Mesendoderm (in vitro differentiated cells): ENCODE data around the gene IFT52.
A peak's percentile ranks its signal among the peaks of the same experiment; 100 is the strongest.

Source experiments
- DNase-seq: peaks from one replicate; pipeline ENCODE4 v3.0.0; 2013
- H2AK5ac ChIP-seq: 2 replicates; pipeline ENCODE4 v1.6.1; 2013; ENCODE audit warnings: low read length, inconsistent platforms
- H2BK120ac ChIP-seq: 2 replicates; pipeline ENCODE4 v1.6.1; 2013; ENCODE audit warnings: low read depth, mild to moderate bottlenecking, low read length, moderate library complexity, mixed read lengths
- H2BK15ac ChIP-seq: replicated peaks from 2 replicates; pipeline ENCODE4 v1.6.1; 2013; ENCODE audit warnings: low read depth, mild to moderate bottlenecking, moderate library complexity
- H2BK5ac ChIP-seq: 2 replicates; pipeline ENCODE4 v1.6.1; 2013; ENCODE audit warnings: low read length, inconsistent platforms
- H3K18ac ChIP-seq: 2 replicates; pipeline ENCODE4 v1.6.1; 2013; ENCODE audit warnings: mild to moderate bottlenecking, low read length, mixed read lengths
- H3K23ac ChIP-seq: one replicate; pipeline ENCODE4 v1.6.1; 2013; ENCODE audit warnings: low read length
- H3K27ac ChIP-seq: 2 replicates; pipeline ENCODE4 v1.5.1; 2013; ENCODE audit warnings: low read depth, mild to moderate bottlenecking, inconsistent platforms, low read length, moderate library complexity
- H3K27me3 ChIP-seq: 2 replicates; pipeline ENCODE4 v1.6.1; 2013; ENCODE audit warnings: low read length, control low read depth, mild to moderate bottlenecking, inconsistent platforms; ENCODE audit not compliant: insufficient read depth, poor library complexity
- H3K36me3 ChIP-seq: 2 replicates; pipeline ENCODE4 v1.6.1; 2013; ENCODE audit warnings: low read length, inconsistent platforms; ENCODE audit not compliant: control insufficient read depth, insufficient read depth
- H3K4ac ChIP-seq: one replicate; pipeline ENCODE4 v1.6.1; 2013; ENCODE audit warnings: low read depth, mild to moderate bottlenecking, low read length, moderate library complexity
- H3K4me1 ChIP-seq: 2 replicates; pipeline ENCODE4 v1.6.1; 2013; ENCODE audit warnings: low read depth, low read length, inconsistent platforms; ENCODE audit not compliant: control insufficient read depth
- H3K4me2 ChIP-seq: 2 replicates; pipeline ENCODE4 v1.6.1; 2013; ENCODE audit warnings: low read length
- H3K4me3 ChIP-seq: 2 replicates; pipeline ENCODE4 v1.5.1; 2013; ENCODE audit warnings: mild to moderate bottlenecking, low read length
- H3K56ac ChIP-seq: one replicate; pipeline ENCODE4 v1.6.1; 2013; ENCODE audit warnings: low read length
- H3K79me1 ChIP-seq: 2 replicates; pipeline ENCODE4 v1.6.1; 2013; ENCODE audit warnings: low read length, inconsistent platforms
- H3K79me2 ChIP-seq: 2 replicates; pipeline ENCODE4 v1.6.1; 2013; ENCODE audit warnings: mild to moderate bottlenecking, low read length; ENCODE audit not compliant: control insufficient read depth, insufficient read depth
- H3K9ac ChIP-seq: 2 replicates; pipeline ENCODE4 v1.6.1; 2013; ENCODE audit warnings: low read length, inconsistent platforms
- H4K5ac ChIP-seq: one replicate; pipeline ENCODE4 v1.6.1; 2013; ENCODE audit warnings: low read length
- H4K8ac ChIP-seq: one replicate; pipeline ENCODE4 v1.6.1; 2013; ENCODE audit warnings: low read depth, mild to moderate bottlenecking, control low read depth, low read length, moderate library complexity
- WGBS: extraction: QIAGEN DNeasy Blood & Tissue Kit; methylation state at CpG from one replicate; pipeline ENCODE4 v1.1.7; 2013; ENCODE audit warnings: low lambda C conversion rate, missing lambda C conversion rate; ENCODE audit not compliant: insufficient coverage; ENCODE audit errors: extremely low coverage; 5-methylcytosine and 5-hydroxymethylcytosine counted together

IFT52 gene

DNA sequence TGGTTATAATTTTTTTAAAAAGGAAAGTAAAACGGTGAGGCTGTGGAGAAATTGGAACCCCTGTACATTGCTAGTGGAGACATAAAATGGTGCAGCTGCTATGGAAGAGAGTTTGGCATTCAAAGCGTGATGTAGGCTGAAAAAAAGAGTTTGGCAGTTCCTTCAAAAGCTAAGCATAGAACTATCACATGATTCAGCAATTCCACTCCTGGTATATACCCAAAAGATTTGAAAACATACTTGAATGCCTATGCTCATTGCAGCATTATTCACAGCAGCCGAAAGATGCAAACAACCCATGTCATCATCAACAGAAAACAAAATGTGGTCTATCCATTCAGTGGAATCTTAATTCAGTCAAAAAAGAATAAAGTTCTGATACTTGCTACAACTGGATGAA is 36.4 kb upstream of the IFT52 start:
- H3K79me2 ChIP-seq = no peaks in the 10 kb centered on the region
- H2AK5ac ChIP-seq = no peak overlapping the region
- no peak overlapping the region for H3K9ac ChIP-seq
- no peak overlapping the region for H2BK15ac ChIP-seq
- no peak overlapping the region for H3K4me3 ChIP-seq
- no peak for DNase-seq
- no peak overlapping the region for H3K4ac ChIP-seq
- H4K5ac ChIP-seq = no peak overlapping the region
- no peak overlapping the region for H2BK120ac ChIP-seq
- H3K18ac ChIP-seq = no peak overlapping the region
- no CpG with 5 or more reads among the region's 3 CpGs for WGBS
- H3K4me1 ChIP-seq = no peaks in the 10 kb centered on the region
- no peak overlapping the region for H3K23ac ChIP-seq
- no peak overlapping the region for H3K4me2 ChIP-seq
- no peak overlapping the region for H3K27ac ChIP-seq
- no peaks in the 10 kb centered on the region for H3K27me3 ChIP-seq
- H3K79me1 ChIP-seq = no peaks in the 10 kb centered on the region
- no peak overlapping the region for H3K56ac ChIP-seq
- H3K36me3 ChIP-seq = no peaks in the 10 kb centered on the region
- no peak overlapping the region for H4K8ac ChIP-seq
- H2BK5ac ChIP-seq = no peak overlapping the region

DNA sequence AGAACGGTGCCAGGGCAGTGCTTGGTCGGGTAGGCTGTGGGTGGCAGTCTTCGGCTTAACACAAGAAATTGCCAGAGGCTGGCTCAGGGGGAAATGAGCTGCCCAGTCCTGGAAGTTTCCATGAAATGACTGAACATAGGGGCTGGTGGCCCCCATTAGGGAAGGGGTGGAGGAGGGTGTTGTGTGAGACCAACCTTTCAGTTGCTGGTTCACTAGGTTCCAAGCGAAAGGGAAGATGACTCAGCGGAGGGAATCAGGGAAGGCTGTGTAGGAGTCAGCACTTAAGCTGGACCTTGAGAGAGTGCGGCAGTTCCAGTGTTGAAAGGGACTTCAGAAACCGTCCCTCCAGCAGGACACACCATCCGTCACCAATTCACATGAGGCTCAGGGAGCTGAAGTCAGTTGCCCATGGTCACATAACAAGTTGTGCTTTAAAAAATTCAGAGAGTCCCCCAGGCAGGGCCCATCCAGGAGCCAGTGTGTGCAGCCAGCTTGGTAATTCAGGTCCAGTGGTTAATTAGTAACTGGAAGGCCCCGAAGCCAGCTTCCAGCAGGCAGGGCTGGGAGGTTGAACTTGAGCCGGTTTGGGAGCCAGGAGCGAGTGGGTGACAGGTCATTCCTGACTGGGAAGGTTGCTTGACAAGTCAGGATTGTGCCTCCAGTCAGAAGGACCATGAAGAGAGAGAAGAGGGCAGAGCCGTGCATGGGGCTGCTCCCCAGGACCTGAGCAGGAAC is 32.2 kb upstream of the IFT52 start, which contains the start of gene SGK2:
Gene SGK2, plus strand, starts transcription at position 616 of the 735 bp plus-strand sequence. CDS start 7,469 bp downstream, outside the sequence.
- Histone ChIP-seq H2BK5ac (no peak within 1 kb of the TSS), H2AK5ac (no peak within 1 kb of the TSS), H3K4me2 (no peak within 1 kb of the TSS), H3K79me2 (no peaks in the 10 kb centered on the region), H2BK15ac (no peak within 1 kb of the TSS), H3K56ac (no peak within 1 kb of the TSS), H3K4me1 (no peaks in the 10 kb centered on the region), H3K18ac (no peak within 1 kb of the TSS), H3K4me3 (no peak within 1 kb of the TSS), H3K23ac (no peak within 1 kb of the TSS), H3K27me3 (no peaks in the 10 kb centered on the region), H3K9ac (no peak within 1 kb of the TSS), H3K36me3 (no peaks in the 10 kb centered on the region), H3K27ac (no peak within 1 kb of the TSS), H4K5ac (no peak within 1 kb of the TSS), H2BK120ac (no peak within 1 kb of the TSS), H3K4ac (peak within 1 kb of the TSS; percentile 89), H4K8ac (no peak within 1 kb of the TSS), H3K79me1 (no peaks in the 10 kb centered on the region)
- DNase-seq = peak; percentile 28
- no CpG with 5 or more reads among the region's 12 CpGs for WGBS

DNA sequence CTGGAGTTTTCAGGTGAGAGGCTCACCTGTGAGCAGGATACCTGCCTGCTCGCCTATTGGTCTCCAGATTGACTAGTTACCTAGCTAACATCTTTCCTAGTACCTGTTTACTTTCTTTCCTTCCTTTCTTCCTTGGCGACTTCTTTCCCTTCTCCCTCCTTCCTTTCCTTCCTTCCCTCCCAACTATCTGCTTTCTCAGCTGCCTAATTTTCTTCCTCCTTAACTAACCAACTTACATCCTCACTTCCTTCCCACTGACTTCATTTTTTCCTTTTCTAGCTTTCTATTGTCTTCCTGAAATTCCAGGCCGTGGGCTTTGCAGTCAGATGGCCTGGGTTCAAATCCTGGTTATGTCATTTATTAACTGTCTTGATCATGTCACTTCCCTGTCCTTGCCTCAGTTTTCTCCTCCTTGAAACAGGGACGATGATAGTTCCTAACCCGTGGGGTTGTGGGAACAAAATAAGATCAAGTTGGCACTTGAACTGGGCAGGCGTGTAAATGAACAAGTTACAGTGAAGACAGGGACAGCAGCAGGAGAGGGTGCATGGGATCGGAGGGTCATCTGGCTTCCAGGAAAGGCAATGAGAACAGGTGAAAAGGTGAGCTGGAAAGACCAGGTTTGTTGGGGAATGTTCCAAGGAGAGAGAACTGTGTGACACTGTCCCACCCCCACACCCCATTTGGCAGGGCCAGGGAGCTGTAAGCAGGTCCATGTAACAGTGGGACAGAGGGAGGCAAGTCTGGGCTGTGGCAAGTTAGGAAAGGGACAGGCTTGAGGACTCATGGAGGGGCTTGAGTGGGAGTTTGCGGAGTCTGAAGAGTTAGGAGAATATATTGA is 31.4 kb upstream of the IFT52 start:
- no peaks in the 10 kb centered on the region for H3K79me1 ChIP-seq
- no peak overlapping the region for H2BK120ac ChIP-seq
- H3K27ac ChIP-seq = no peak overlapping the region
- DNase-seq = no peak
- no peak overlapping the region for H3K18ac ChIP-seq
- no peak overlapping the region for H3K4me3 ChIP-seq
- no peak overlapping the region for H3K4me2 ChIP-seq
- no peak overlapping the region for H2BK15ac ChIP-seq
- H3K4ac ChIP-seq = no peak overlapping the region
- no peaks in the 10 kb centered on the region for H3K79me2 ChIP-seq
- H3K9ac ChIP-seq = no peak overlapping the region
- no peak overlapping the region for H3K23ac ChIP-seq
- no peak overlapping the region for H4K8ac ChIP-seq
- no peaks in the 10 kb centered on the region for H3K36me3 ChIP-seq
- H4K5ac ChIP-seq = no peak overlapping the region
- no peaks in the 10 kb centered on the region for H3K27me3 ChIP-seq
- H2AK5ac ChIP-seq = no peak overlapping the region
- no peak overlapping the region for H2BK5ac ChIP-seq
- H3K56ac ChIP-seq = no peak overlapping the region
- no CpG with 5 or more reads among the region's 8 CpGs for WGBS
- H3K4me1 ChIP-seq = no peaks in the 10 kb centered on the region

DNA sequence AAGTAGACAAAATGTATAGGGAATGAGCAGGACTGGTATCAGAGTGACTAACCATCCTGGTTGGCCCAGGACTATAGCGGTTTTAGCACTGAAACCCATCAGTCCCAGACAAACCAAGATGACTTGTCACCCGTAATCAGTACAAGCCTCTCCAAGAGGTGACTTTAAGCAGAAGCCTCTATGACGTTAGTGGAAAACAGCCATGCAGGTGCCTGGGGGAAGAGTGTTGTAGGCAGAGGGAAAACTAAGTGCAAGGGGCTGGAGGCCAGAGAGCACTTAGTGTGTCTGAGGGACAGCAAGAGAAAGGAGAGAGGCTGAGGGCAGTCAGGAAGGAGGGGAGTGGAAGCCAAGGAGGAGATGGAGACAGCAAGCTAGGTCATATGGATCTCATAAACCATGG is 29.8 kb upstream of the IFT52 start:
- H3K4ac ChIP-seq = no peak overlapping the region
- H3K4me1 ChIP-seq = no peaks in the 10 kb centered on the region
- H3K18ac ChIP-seq = no peak overlapping the region
- no peaks in the 10 kb centered on the region for H3K36me3 ChIP-seq
- H4K5ac ChIP-seq = no peak overlapping the region
- no peaks in the 10 kb centered on the region for H3K79me1 ChIP-seq
- DNase-seq = no peak
- H2BK120ac ChIP-seq = no peak overlapping the region
- H2BK15ac ChIP-seq = no peak overlapping the region
- H3K23ac ChIP-seq = no peak overlapping the region
- no peaks in the 10 kb centered on the region for H3K79me2 ChIP-seq
- no CpG with 5 or more reads among the region's 3 CpGs for WGBS
- no peak overlapping the region for H3K4me3 ChIP-seq
- H4K8ac ChIP-seq = no peak overlapping the region
- H3K27me3 ChIP-seq = no peaks in the 10 kb centered on the region
- H3K27ac ChIP-seq = no peak overlapping the region
- H3K4me2 ChIP-seq = no peak overlapping the region
- no peak overlapping the region for H2BK5ac ChIP-seq
- no peak overlapping the region for H3K56ac ChIP-seq
- H3K9ac ChIP-seq = no peak overlapping the region
- H2AK5ac ChIP-seq = no peak overlapping the region

DNA sequence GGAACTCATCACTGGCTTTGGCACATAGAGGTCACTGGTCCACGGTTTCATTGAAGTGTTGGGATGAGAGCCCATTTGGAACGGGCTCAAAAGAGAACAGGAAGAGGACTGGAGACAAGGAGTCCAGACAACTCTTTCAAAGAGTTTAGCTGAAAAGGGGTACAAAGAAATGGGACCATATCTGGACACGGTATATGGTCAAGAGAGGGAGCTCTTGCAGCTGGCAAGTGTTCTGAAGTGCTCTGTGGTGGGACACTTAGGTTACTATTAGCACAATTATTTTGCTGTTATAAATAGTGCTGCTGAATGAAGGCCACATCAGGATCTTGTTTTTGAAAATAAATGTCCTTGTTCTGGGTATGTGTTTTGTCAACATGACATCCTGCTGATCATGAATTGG is 27.3 kb upstream of the IFT52 start:
- H4K5ac ChIP-seq = no peak overlapping the region
- no peaks in the 10 kb centered on the region for H3K36me3 ChIP-seq
- no peak overlapping the region for H3K56ac ChIP-seq
- no peak overlapping the region for H3K4me2 ChIP-seq
- no CpG with 5 or more reads among the region's 3 CpGs for WGBS
- H2BK120ac ChIP-seq = no peak overlapping the region
- no peak overlapping the region for H2BK5ac ChIP-seq
- no peak overlapping the region for H3K4me3 ChIP-seq
- no peak overlapping the region for H4K8ac ChIP-seq
- no peak overlapping the region for H3K4ac ChIP-seq
- no peak overlapping the region for H2AK5ac ChIP-seq
- H3K4me1 ChIP-seq = no peaks in the 10 kb centered on the region
- no peak overlapping the region for H3K27ac ChIP-seq
- H3K27me3 ChIP-seq = no peaks in the 10 kb centered on the region
- H3K9ac ChIP-seq = no peak overlapping the region
- no peak for DNase-seq
- H3K23ac ChIP-seq = no peak overlapping the region
- no peak overlapping the region for H2BK15ac ChIP-seq
- no peaks in the 10 kb centered on the region for H3K79me1 ChIP-seq
- no peak overlapping the region for H3K18ac ChIP-seq
- H3K79me2 ChIP-seq = no peaks in the 10 kb centered on the region
